ENCODE data around the gene HECTD3. TPM values are rescaled to one million over a fixed set of nuclear protein-coding genes. Genes with fewer than 3 reads are reported as not detected.

HECTD3 gene
- total and polyA plus RNA-seq, 2 experiments from 2014 or later, result 22.5 to 28.1 TPM

DNA sequence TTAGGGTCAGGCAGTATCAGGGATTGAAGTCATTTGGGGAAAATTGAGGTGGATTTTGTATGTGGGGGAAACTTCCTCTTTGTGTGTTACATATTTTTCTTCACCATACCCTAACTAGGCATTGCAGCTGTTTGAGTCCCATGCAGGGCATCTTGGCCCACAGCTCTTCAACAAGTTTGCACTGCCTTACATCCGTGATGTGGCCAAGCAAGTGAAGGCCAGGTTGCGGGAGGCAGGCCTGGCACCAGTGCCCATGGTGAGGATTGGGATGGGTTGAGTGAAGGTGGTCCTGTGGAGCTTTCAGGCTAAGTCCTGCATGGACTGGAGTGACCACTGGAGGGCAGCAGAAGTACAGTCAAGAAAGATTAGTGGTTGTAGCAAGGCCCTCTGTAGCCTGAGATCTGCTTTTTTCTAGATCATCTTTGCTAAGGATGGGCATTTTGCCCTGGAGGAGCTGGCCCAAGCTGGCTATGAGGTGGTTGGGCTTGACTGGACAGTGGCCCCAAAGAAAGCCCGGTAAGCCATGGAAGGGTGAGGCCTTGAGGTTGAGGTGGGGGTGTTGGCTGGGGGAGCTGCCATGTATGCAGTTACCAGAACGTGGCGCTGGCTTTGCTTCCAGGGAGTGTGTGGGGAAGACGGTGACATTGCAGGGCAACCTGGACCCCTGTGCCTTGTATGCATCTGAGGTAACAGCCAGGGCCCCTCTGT lies 3.4 kb upstream of the HECTD3 start:
- peaks cover 7% of the 10 kb centered on the region for H3K36me3 ChIP-seq
- DNase-seq (ENCODE audit: low read depth in 1 of 2, low spot score in 1 of 2), result peak; percentile 79 to 93
- no peaks in the 10 kb centered on the region for H3K27me3 ChIP-seq
- peaks cover 13% of the 10 kb centered on the region for H3K4me1 ChIP-seq (ENCODE audit: low read depth)
- no peak overlapping the region for H3K4me3 ChIP-seq
- H3K9me3 ChIP-seq (ENCODE audit: low read depth), result no peaks in the 10 kb centered on the region
- TF ChIP-seq, protein P1, sequence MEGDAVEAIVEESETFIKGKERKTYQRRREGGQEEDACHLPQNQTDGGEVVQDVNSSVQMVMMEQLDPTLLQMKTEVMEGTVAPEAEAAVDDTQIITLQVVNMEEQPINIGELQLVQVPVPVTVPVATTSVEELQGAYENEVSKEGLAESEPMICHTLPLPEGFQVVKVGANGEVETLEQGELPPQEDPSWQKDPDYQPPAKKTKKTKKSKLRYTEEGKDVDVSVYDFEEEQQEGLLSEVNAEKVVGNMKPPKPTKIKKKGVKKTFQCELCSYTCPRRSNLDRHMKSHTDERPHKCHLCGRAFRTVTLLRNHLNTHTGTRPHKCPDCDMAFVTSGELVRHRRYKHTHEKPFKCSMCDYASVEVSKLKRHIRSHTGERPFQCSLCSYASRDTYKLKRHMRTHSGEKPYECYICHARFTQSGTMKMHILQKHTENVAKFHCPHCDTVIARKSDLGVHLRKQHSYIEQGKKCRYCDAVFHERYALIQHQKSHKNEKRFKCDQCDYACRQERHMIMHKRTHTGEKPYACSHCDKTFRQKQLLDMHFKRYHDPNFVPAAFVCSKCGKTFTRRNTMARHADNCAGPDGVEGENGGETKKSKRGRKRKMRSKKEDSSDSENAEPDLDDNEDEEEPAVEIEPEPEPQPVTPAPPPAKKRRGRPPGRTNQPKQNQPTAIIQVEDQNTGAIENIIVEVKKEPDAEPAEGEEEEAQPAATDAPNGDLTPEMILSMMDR (IDR thresholded peaks at IDR 0.05; ENCODE audit: low read depth, low read length), result peak; percentile 89
- no peak overlapping the region for H3K27ac ChIP-seq

DNA sequence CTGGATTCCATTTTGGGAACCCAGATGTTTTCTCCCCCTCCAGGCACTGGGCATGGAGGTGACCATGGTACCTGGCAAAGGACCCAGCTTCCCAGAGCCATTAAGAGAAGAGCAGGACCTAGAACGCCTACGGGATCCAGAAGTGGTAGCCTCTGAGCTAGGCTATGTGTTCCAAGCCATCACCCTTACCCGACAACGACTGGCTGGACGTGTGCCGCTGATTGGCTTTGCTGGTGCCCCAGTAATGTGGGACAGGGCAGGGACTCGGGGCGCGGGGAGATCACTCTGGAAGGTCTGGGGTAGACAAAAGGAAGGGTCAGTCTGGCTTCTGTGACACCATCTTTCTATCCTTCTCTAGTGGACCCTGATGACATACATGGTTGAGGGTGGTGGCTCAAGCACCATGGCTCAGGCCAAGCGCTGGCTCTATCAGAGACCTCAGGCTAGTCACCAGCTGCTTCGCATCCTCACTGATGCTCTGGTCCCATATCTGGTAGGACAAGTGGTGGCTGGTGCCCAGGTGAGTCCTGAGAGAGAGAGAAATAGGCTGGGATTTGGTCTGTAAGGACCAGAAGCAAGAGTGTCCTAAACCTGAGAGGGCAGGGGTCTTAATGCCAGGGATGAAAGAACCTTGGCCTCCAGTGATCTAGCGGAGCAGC lies 2.6 kb upstream of the HECTD3 start:
- Histone ChIP-seq H3K9me3 (ENCODE audit: low read depth) (no peaks in the 10 kb centered on the region), H3K27ac (peak overlapping the region; percentile 87), H3K27me3 (no peaks in the 10 kb centered on the region), H3K4me3 (no peak overlapping the region), H3K4me1 (ENCODE audit: low read depth) (peaks cover 13% of the 10 kb centered on the region), H3K36me3 (peaks cover 7% of the 10 kb centered on the region)
- TF ChIP-seq, protein P1 (IDR thresholded peaks at IDR 0.05; ENCODE audit: low read depth, low read length), result no peak
- no peak for DNase-seq (ENCODE audit: low read depth in 1 of 2, low spot score in 1 of 2)

DNA sequence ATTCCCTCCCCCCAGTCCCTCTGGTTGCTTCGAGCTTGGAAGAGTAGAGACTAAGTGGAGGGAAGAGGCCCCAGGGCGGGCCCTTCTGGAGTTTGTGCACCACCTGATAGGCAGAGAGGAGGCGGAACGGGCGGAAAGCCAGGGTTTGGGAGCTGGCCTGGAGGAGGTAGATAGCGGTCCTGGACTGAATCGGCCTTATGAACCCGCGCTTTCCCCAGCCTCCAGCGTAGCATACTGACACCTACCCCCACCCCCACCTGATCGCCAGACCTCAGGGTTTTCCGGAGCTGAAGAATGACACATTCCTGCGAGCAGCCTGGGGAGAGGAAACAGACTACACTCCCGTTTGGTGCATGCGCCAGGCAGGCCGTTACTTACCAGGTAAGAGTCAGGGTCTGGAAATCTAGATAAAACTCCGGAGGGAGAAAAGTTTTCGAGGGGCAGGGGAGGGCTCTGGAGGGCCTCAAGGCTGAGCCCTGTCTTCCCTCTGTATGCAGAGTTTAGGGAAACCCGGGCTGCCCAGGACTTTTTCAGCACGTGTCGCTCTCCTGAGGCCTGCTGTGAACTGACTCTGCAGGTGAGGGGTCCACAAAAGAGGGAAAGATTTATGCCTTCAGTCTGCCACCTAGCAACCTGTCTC lies 1.6 kb upstream of the HECTD3 start:
- peak overlapping the region; percentile 41 for H3K4me3 ChIP-seq
- H3K27ac ChIP-seq, result peak overlapping the region; percentile 87
- peaks cover 13% of the 10 kb centered on the region for H3K4me1 ChIP-seq (ENCODE audit: low read depth)
- TF ChIP-seq, protein P1 (IDR thresholded peaks at IDR 0.05; ENCODE audit: low read depth, low read length), result no peak
- peak; percentile 76 to 84 for DNase-seq (ENCODE audit: low read depth in 1 of 2, low spot score in 1 of 2)
- no peaks in the 10 kb centered on the region for H3K27me3 ChIP-seq
- no peaks in the 10 kb centered on the region for H3K9me3 ChIP-seq (ENCODE audit: low read depth)
- H3K36me3 ChIP-seq, result peaks cover 7% of the 10 kb centered on the region

DNA sequence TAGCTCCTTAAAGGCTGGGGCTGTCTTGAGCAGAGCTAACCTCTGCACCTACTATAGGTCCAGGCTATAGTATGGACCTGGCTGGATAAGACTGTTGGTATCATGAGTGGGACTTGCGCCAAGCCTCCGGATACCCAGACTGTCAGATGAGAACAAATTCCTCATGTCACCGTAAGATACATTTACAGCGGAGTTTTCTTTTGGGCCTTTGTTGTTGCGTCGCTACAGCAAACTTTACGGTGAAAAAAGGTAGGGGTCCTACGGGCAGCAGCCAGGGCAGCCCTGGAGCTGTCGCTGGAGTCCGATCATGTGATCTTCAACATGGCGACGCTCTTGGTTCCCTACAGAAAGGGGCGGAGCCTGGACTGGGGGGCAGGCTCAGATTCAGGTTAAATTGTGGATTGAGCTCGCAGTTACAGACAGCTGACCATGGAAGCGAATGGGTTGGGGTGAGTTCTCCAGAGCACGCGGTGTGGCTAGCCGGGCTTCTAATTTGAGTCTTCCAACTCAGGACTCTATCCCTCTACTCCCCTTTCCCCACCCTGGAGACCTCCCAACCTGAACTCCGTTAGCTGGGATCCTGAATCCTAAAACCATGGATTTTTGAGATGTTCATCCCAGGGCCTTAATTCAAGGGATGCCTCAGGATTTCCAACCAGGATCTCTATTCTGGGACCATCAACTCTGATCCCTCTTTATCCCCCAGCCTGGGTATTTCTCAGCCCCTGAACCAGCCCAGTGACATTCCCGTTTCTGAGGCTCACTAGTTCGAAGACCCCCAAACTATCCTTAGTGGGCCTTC lies 914 bp upstream of the HECTD3 start, which contains the start of gene UROD:
TSS of gene UROD (plus strand) at position 418 of the 802 bp plus-strand sequence. CDS start at position 430, 12 bp downstream.
- peak; percentile 97 to 98 for DNase-seq (ENCODE audit: low read depth in 1 of 2, low spot score in 1 of 2)
- H3K27ac ChIP-seq, result peak within 1 kb of the TSS; percentile 87
- H3K27me3 ChIP-seq, result no peaks in the 10 kb centered on the region
- peak within 1 kb of the TSS; percentile 67 for H3K4me3 ChIP-seq
- peaks cover 7% of the 10 kb centered on the region for H3K36me3 ChIP-seq
- peaks cover 13% of the 10 kb centered on the region for H3K4me1 ChIP-seq (ENCODE audit: low read depth)
- TF ChIP-seq, protein P1 (IDR thresholded peaks at IDR 0.05; ENCODE audit: low read depth, low read length), result no peak
- no peaks in the 10 kb centered on the region for H3K9me3 ChIP-seq (ENCODE audit: low read depth)

All from cardiac muscle cell (in vitro differentiated cells and primary cell).